CD4-positive, alpha-beta T cell treated with Interferon gamma for 1 hour (primary cell): ENCODE results near the gene MS4A1.
"Not testable (repeated sequence)": the region's sequence is repeated elsewhere in the genome, so short reads cannot be mapped to it uniquely, and the experiment has no call there.

ENCODE experiments used
- DNase-seq: peaks from one replicate; pipeline ENCODE4 v3.0.0-alpha.2; 2020

Gene MS4A1

GRCh38 chr11:60455531-60456042, at the start of gene MS4A1:
MS4A1 (plus strand) TSS chr11:60455847; CDS start chr11:60462375, 6,528 bp downstream.
- peak; percentile 82 for DNase-seq

- DNase-seq = no peak
These were observed 35.6 kb upstream of the MS4A1 start for GRCh38 chr11:60420015-60420414.

- DNase-seq = no peak
These were observed 33.0 kb upstream of the MS4A1 start for GRCh38 chr11:60422609-60423008.

GRCh38 chr11:60428517-60428916, 27.1 kb upstream of the MS4A1 start:
- no peak for DNase-seq

- DNase-seq = no peak
These were observed 26.4 kb upstream of the MS4A1 start, which contains the start of gene MS4A5 for GRCh38 chr11:60429272-60429671. MS4A5 (plus strand) TSS chr11:60429572; CDS start chr11:60429675, 103 bp downstream.

GRCh38 chr11:60431251-60431650, 24.4 kb upstream of the MS4A1 start:
- no peak for DNase-seq

GRCh38 chr11:60433401-60433800, 22.2 kb upstream of the MS4A1 start:
- no peak for DNase-seq

- no peak for DNase-seq
These were observed 8.6 kb upstream of the MS4A1 start for GRCh38 chr11:60447070-60447469.

- DNase-seq = no peak
These were observed 7.8 kb upstream of the MS4A1 start for GRCh38 chr11:60447846-60448245.

- not testable (repeated sequence) for DNase-seq
These were observed 4.5 kb upstream of the MS4A1 start for GRCh38 chr11:60451185-60451584.

GRCh38 chr11:60454212-60454611, 1.4 kb upstream of the MS4A1 start:
- DNase-seq = no peak

GRCh38 chr11:60457576-60457975, 1.9 kb downstream of the MS4A1 start:
- DNase-seq = peak; percentile 28

GRCh38 chr11:60459345-60459744, 3.7 kb downstream of the MS4A1 start:
- no peak for DNase-seq

- no peak for DNase-seq
These were observed 13.2 kb downstream of the MS4A1 start for GRCh38 chr11:60468829-60469228.

GRCh38 chr11:60469723-60470122, 14.1 kb downstream of the MS4A1 start:
- no peak for DNase-seq

- DNase-seq = peak; percentile 46
These were observed 21.4 kb downstream of the MS4A1 start for GRCh38 chr11:60477035-60477445.

- DNase-seq = peak; percentile 15
These were observed 26.7 kb downstream of the MS4A1 start for GRCh38 chr11:60482361-60482760.

GRCh38 chr11:60485987-60486386, 30.3 kb downstream of the MS4A1 start:
- peak; percentile 52 for DNase-seq

- DNase-seq = no peak
These were observed 36.9 kb downstream of the MS4A1 start, which contains the start of gene MS4A12 for GRCh38 chr11:60492488-60493009. MS4A12 (plus strand) TSS chr11:60492778; CDS start chr11:60497319, 4,541 bp downstream.

GRCh38 chr11:60493454-60493853, 37.8 kb downstream of the MS4A1 start:
- DNase-seq = no peak

- no peak for DNase-seq
These were observed 42.8 kb downstream of the MS4A1 start for GRCh38 chr11:60498399-60498798.

GRCh38 chr11:60498853-60499252, 43.2 kb downstream of the MS4A1 start:
- peak; percentile 49 for DNase-seq

GRCh38 chr11:60500276-60500910, 44.7 kb downstream of the MS4A1 start:
- DNase-seq = no peak

GRCh38 chr11:60502221-60502775, 46.7 kb downstream of the MS4A1 start:
- DNase-seq = no peak
